ENCODE data around the gene TEX48.
A peak's percentile ranks its signal among the peaks of the same experiment; 100 is the strongest.

The TEX48 gene

GRCh38 chr9:114681594-114682332 lies at the start of gene TEX48:
Gene TEX48, minus strand, starts transcription at chr9:114682192. Its CDS starts 10,469 bp downstream, at chr9:114671723.
- DNase-seq: peak; percentile 71

GRCh38 chr9:114731701-114732100 lies 49.7 kb upstream of the TEX48 start:
- DNase-seq: no peak

- no peak for DNase-seq
Measured at GRCh38 chr9:114729706-114730105, 47.7 kb upstream of the TEX48 start.

GRCh38 chr9:114725930-114726329 lies 43.9 kb upstream of the TEX48 start:
- no peak for DNase-seq

GRCh38 chr9:114724744-114725143 lies 42.8 kb upstream of the TEX48 start:
- no peak for DNase-seq

GRCh38 chr9:114723931-114724330 lies 41.9 kb upstream of the TEX48 start:
- no peak for DNase-seq

- DNase-seq: no peak
Measured at GRCh38 chr9:114722937-114723620, 41.1 kb upstream of the TEX48 start.

- no peak for DNase-seq
Measured at GRCh38 chr9:114722081-114722621, 40.2 kb upstream of the TEX48 start.

GRCh38 chr9:114721491-114722079 lies 39.6 kb upstream of the TEX48 start:
- DNase-seq: peak; percentile 81

GRCh38 chr9:114720086-114720676 lies 38.2 kb upstream of the TEX48 start:
- no peak for DNase-seq

GRCh38 chr9:114719290-114719689 lies 37.3 kb upstream of the TEX48 start:
- no peak for DNase-seq

GRCh38 chr9:114718801-114719221 lies 36.8 kb upstream of the TEX48 start:
- no peak for DNase-seq

- DNase-seq: no peak
Measured at GRCh38 chr9:114717908-114718486, 36.0 kb upstream of the TEX48 start.

- no peak for DNase-seq
Measured at GRCh38 chr9:114709636-114710035, 27.6 kb upstream of the TEX48 start.

GRCh38 chr9:114706711-114707110 lies 24.7 kb upstream of the TEX48 start:
- DNase-seq: no peak

GRCh38 chr9:114701988-114702387 lies 20.0 kb upstream of the TEX48 start:
- no peak for DNase-seq

GRCh38 chr9:114697951-114698351 lies 16.0 kb upstream of the TEX48 start:
- no peak for DNase-seq

- DNase-seq: no peak
Measured at GRCh38 chr9:114696814-114697544, 15.0 kb upstream of the TEX48 start.

GRCh38 chr9:114695948-114696347 lies 14.0 kb upstream of the TEX48 start:
- no peak for DNase-seq

GRCh38 chr9:114694719-114695269 lies 12.8 kb upstream of the TEX48 start:
- DNase-seq: no peak

GRCh38 chr9:114694146-114694545 lies 12.2 kb upstream of the TEX48 start:
- DNase-seq: no peak

All from NCI-H146 (cell line).